Ovary (tissue), 9 donors: ENCODE results near the gene KCNAB1. TPM values are rescaled to one million over a fixed set of nuclear protein-coding genes. Genes with fewer than 3 reads are reported as not detected.

Experiments used
- DNase-seq, 5 donors: peaks; one replicate each; pipeline ENCODE4 v3.0.0-alpha.2; 2019 to 2020
- H3K27ac ChIP-seq, 2 donors: fragments of 200-600 bp; one replicate each; pipeline versions ENCODE4 v1.5.1 to v1.8.0; 2019 to 2022
- H3K27me3 ChIP-seq: fragments of 200-600 bp; one replicate; pipeline ENCODE4 v1.8.0; 2022
- H3K36me3 ChIP-seq: fragments of 200-600 bp; sonication (generic); one replicate; pipeline ENCODE4 v1.5.1; 2019
- H3K4me1 ChIP-seq: one replicate; pipeline ENCODE4 v1.8.1; 2013; ENCODE audit warnings: mild to moderate bottlenecking, moderate library complexity; ENCODE audit not compliant: insufficient read depth
- H3K4me3 ChIP-seq: fragments of 200-600 bp; sonication (generic); one replicate; pipeline ENCODE4 v1.5.1; 2017
- H3K9me3 ChIP-seq, 2 donors: fragments of 200-600 bp in 1 of 2; sonication (generic) in 1 of 2; one replicate each; pipeline versions ENCODE4 v1.5.1 to v1.8.1; 2013 to 2019; ENCODE audit warnings: mild to moderate bottlenecking in 1 of 2, moderate library complexity in 1 of 2
- EP300 ChIP-seq: sonication (generic); formaldehyde crosslinking; IDR thresholded peaks from one replicate; pipeline ENCODE4 v1.6.1; 2017; ENCODE audit warnings: antibody characterized with exemption
- POLR2A ChIP-seq: fragments of 450-650 bp; IDR thresholded peaks from one replicate; pipeline ENCODE4 v1.6.1; 2017; ENCODE audit warnings: antibody characterized with exemption, mild to moderate bottlenecking, moderate library complexity
- WGBS, 3 donors: extraction: QIAGEN DNeasy Blood & Tissue Kit in 1 of 3; methylation state at CpG; one replicate each; pipeline versions ENCODE4 v1.1.5 to v1.1.7; 2013 to 2017; 5-methylcytosine and 5-hydroxymethylcytosine counted together
- intact Hi-C, 4 donors: fragments of 100-400 bp; cut with DNase I; formaldehyde crosslinking; loops; one replicate each; pipeline versions ENCODE4 v1.11.0 to v1.15.1; 2022 to 2023
- polyA plus RNA-seq, 2 donors: library from polyadenylated mRNA; stranded (reverse); fragments of 200-250 nt in 1 of 2; fragments of 350-450 nt in 1 of 2; fragmentation: Illumina TruSeq in 1 of 2; extraction: RNeasy Lipid Tissue Mini Kit (QIAGEN cat#74804) in 1 of 2; gene quantifications; one replicate each; pipeline ENCODE4 v1.2.3, GENCODE V29; 2013 to 2014
- total RNA-seq, 7 donors: library from RNA; depleted of rRNA in 2 of 7; stranded (reverse); fragments of >200 nt in 2 of 7; fragmentation: NEBNext Ultra II Directional in 3 of 7; extraction: Animal tissue kit (Norgen Biotek cat#: 25700) in 3 of 7; gene quantifications; one replicate each; pipeline versions ENCODE4 v1.1.0 to v1.2.4, GENCODE V29; 2016 to 2023
- TF ChIP-seq, protein P1 (sequence below), 3 donors: fragments of 450-650 bp in 2 of 3; fragments of 200-600 bp in 1 of 3; IDR thresholded peaks; one replicate each; pipeline versions ENCODE4 v1.5.1 to v1.8.0; 2016 to 2022; ENCODE audit warnings: antibody characterized with exemption in 3 of 3, mild to moderate bottlenecking in 1 of 3
- donor health status: DM: no; HTN: no; CAD: no; lungs with moderate emphysema.
- donor health status: DM: no; HTN: no; CAD: no.
- donor health status: Bipolar disorder and iron deficiency.
- donor health status: DM: yes; HTN: yes; CAD: no.
- donor health status: DM: no; HTN: no; CAD: no.
- donor health status: DM: yes; HTN: yes; CAD: no.

KCNAB1 gene
- total and polyA plus RNA-seq, 9 donors: 0.60 to 8.0 (median 2.4) TPM

- no peaks in the 10 kb centered on the region for H3K4me1 ChIP-seq
- H3K9me3 ChIP-seq: no peaks in the 10 kb centered on the region
- no peak for DNase-seq
- 54 to 64% (median 58%) methylated on average over 5 of the region's 5 CpGs for WGBS, 3 donors
- TF ChIP-seq, protein P1, sequence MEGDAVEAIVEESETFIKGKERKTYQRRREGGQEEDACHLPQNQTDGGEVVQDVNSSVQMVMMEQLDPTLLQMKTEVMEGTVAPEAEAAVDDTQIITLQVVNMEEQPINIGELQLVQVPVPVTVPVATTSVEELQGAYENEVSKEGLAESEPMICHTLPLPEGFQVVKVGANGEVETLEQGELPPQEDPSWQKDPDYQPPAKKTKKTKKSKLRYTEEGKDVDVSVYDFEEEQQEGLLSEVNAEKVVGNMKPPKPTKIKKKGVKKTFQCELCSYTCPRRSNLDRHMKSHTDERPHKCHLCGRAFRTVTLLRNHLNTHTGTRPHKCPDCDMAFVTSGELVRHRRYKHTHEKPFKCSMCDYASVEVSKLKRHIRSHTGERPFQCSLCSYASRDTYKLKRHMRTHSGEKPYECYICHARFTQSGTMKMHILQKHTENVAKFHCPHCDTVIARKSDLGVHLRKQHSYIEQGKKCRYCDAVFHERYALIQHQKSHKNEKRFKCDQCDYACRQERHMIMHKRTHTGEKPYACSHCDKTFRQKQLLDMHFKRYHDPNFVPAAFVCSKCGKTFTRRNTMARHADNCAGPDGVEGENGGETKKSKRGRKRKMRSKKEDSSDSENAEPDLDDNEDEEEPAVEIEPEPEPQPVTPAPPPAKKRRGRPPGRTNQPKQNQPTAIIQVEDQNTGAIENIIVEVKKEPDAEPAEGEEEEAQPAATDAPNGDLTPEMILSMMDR (IDR thresholded peaks at IDR 0.05): peak; percentile 26 to 66 (median 52)
- no peak for TF ChIP-seq EP300
- TF ChIP-seq POLR2A: no peak
- intact Hi-C loops: loop anchor here in 2 of 4 donors (5.0 to 10.0 kb wide), 3 partner anchors 355 to 465 kb away; no protein-coding TSS in a partner anchor
- no peak overlapping the region for H3K4me3 ChIP-seq
- H3K36me3 ChIP-seq: no peaks in the 10 kb centered on the region
- no peak overlapping the region for H3K27ac ChIP-seq
- no peaks in the 10 kb centered on the region for H3K27me3 ChIP-seq
Measured at GRCh38 chr3:156509189-156510174, 389.1 kb downstream of the KCNAB1 start.

- DNase-seq: no peak
- H3K9me3 ChIP-seq: no peaks in the 10 kb centered on the region
- no peak overlapping the region for H3K27ac ChIP-seq
- H3K36me3 ChIP-seq: no peaks in the 10 kb centered on the region
- intact Hi-C loops: loop anchor here in 2 of 4 donors (5.0 to 10.0 kb wide), 3 partner anchors 357 to 467 kb away; no protein-coding TSS in a partner anchor
- H3K27me3 ChIP-seq: no peaks in the 10 kb centered on the region
- peaks cover 4% of the 10 kb centered on the region for H3K4me1 ChIP-seq
- WGBS, 3 donors: 67 to 75% (median 73%) methylated on average over 2 of the region's 2 CpGs
- H3K4me3 ChIP-seq: no peak overlapping the region
- TF ChIP-seq POLR2A (no peak), EP300 (no peak)
- TF ChIP-seq, protein P1 (IDR thresholded peaks at IDR 0.05): no peak
Measured at GRCh38 chr3:156511987-156512677, 391.8 kb downstream of the KCNAB1 start.

DNA sequence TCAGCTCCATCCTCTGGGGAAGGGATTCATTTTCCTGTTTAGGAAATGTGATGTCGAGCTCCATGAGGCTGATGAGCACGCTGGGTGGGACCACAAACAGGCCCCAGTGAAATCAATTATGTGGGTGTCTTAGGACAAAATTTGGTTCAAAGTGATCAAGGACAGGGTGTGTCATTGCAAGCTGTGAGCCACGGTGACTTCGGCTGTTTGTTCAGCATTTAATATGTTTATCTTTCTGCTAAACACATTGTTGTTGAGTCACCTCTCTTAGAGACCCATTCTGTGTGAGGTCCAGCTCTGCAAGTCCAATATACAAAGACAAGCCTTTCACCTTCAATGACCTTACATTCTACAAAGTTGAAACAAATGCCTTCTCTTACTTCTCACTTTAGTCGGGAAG lies 393.2 kb downstream of the KCNAB1 start:
- intact Hi-C loops: loop anchor here in 2 of 4 donors (5.0 to 10.0 kb wide), 3 partner anchors 359 to 469 kb away; no protein-coding TSS in a partner anchor
- TF ChIP-seq, protein P1 (IDR thresholded peaks at IDR 0.05): no peak
- TF ChIP-seq EP300 (no peak), POLR2A (no peak)
- H3K27me3 ChIP-seq: no peaks in the 10 kb centered on the region
- WGBS, 3 donors: 69 to 81% (median 74%) methylated on average over 5 of the region's 5 CpGs
- H3K4me3 ChIP-seq: no peak overlapping the region
- DNase-seq: no peak
- H3K9me3 ChIP-seq: no peaks in the 10 kb centered on the region
- no peaks in the 10 kb centered on the region for H3K36me3 ChIP-seq
- H3K27ac ChIP-seq: no peak overlapping the region
- H3K4me1 ChIP-seq: peaks cover 6% of the 10 kb centered on the region

DNA sequence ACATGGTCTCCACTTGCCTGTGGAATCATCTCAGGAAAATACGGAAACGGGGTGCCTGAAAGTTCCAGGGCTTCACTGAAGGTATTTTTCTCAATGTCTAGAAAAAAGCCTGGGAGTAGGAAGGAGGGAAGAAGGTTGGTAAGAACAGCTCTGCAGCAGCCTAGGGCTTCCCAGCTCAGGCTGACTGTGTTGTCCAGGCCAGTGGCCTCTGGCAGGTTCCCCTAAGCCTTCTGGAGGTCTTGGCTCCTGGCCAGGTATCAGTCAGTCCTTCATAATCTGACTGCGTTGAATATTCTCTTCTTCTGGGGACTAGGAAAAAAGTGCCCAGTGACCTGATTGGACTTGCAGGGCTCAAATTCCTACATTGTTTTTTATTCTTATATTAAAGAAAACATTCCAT lies 395.9 kb downstream of the KCNAB1 start:
- intact Hi-C loops: loop anchor here in 3 of 4 donors (5.0 to 10.0 kb wide), 3 partner anchors 361 to 471 kb away; no protein-coding TSS in a partner anchor
- peaks cover 6% of the 10 kb centered on the region for H3K4me1 ChIP-seq
- H3K9me3 ChIP-seq: no peaks in the 10 kb centered on the region
- WGBS, 3 donors: 66 to 76% (median 67%) methylated on average over 3 of the region's 3 CpGs
- no peak overlapping the region for H3K27ac ChIP-seq
- TF ChIP-seq, protein P1 (IDR thresholded peaks at IDR 0.05): no peak
- TF ChIP-seq POLR2A: no peak
- no peak for TF ChIP-seq EP300
- peak; percentile 29 to 47 (median 32) for DNase-seq
- no peaks in the 10 kb centered on the region for H3K36me3 ChIP-seq
- H3K4me3 ChIP-seq: no peak overlapping the region
- no peaks in the 10 kb centered on the region for H3K27me3 ChIP-seq
